Testis (tissue), 2 donors: ENCODE data around the gene FSTL5.

Experiments used
- POLR2A ChIP-seq: fragments of 450-650 bp; IDR thresholded peaks from one replicate; pipeline ENCODE4 v1.6.1; 2017; ENCODE audit warnings: antibody characterized with exemption, mild to moderate bottlenecking, moderate library complexity
- TF ChIP-seq, protein P1 (sequence below), 3 experiments: fragments of 450-650 bp in 2 of 3; fragments of 200-600 bp in 1 of 3; sonication (generic) in 1 of 3; IDR thresholded peaks; one replicate each; pipeline ENCODE4 v1.5.1; 2016 to 2019; ENCODE audit warnings: antibody characterized with exemption in 3 of 3, mild to moderate bottlenecking in 2 of 3, moderate library complexity in 1 of 3

DNA sequence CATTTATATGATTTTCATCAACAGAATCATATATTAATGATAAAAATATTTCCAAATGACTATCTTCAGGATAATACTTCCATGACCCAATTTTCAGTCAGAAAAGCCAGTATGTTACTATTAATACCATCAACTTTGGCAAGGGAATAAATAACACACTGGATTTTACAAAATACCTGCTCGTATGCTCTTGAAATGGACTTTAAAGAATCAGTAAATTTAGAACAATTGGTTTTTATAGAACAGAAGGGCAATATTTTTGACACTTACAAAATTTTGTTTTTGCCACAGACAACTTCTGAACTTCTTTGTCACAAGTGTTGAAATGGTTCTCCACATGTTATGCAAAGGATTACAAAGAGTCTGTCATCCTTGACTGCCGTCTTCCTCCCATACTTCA lies 700.4 kb downstream of the FSTL5 start:
- TF ChIP-seq, protein P1, sequence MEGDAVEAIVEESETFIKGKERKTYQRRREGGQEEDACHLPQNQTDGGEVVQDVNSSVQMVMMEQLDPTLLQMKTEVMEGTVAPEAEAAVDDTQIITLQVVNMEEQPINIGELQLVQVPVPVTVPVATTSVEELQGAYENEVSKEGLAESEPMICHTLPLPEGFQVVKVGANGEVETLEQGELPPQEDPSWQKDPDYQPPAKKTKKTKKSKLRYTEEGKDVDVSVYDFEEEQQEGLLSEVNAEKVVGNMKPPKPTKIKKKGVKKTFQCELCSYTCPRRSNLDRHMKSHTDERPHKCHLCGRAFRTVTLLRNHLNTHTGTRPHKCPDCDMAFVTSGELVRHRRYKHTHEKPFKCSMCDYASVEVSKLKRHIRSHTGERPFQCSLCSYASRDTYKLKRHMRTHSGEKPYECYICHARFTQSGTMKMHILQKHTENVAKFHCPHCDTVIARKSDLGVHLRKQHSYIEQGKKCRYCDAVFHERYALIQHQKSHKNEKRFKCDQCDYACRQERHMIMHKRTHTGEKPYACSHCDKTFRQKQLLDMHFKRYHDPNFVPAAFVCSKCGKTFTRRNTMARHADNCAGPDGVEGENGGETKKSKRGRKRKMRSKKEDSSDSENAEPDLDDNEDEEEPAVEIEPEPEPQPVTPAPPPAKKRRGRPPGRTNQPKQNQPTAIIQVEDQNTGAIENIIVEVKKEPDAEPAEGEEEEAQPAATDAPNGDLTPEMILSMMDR (IDR thresholded peaks at IDR 0.05): no peak
- no peak for TF ChIP-seq POLR2A
